Activated CD8-positive, alpha-beta memory T cell treated with anti-CD3 and anti-CD28 coated beads for 48 hours (primary cell): ENCODE results near the gene COPE.

Experiments
- DNase-seq, 3 experiments: peaks; one replicate each; pipeline ENCODE4 v3.0.0-alpha.2; 2020; ENCODE audit warnings: low read depth in 2 of 3, low spot score in 2 of 3

COPE gene

DNA sequence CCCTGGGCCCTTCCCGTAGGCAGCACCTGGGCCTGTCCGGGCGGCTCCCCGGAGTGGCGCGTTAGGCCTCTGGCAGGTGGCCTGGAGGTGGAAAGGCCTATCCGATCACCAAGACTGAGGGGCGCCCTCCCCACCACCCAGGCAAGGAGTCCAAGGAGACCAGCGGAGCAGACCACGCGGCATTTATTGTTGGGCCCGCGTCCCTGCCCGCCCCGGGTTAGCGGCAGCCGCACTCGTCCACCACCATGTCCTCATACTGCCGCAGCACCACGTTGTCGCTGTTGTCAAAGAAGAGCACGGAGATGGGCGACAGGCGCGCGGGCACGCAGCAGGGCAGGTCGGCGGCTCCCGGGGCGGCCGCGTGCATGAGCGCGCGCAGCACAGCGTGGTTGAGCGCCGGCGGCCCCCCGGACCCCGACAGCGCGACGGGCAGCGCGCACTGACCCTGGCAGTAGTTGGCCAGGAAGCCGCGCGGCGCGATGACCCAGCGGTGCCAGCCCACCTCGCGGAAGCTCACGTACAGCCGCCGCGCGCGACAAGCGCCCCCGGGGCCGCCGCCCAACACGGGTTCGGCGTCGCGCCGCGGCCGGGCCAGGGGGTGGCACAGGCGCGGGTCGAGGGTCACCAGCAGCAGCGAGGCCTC, 50.7 kb downstream of the COPE start:
- no peak for DNase-seq

DNA sequence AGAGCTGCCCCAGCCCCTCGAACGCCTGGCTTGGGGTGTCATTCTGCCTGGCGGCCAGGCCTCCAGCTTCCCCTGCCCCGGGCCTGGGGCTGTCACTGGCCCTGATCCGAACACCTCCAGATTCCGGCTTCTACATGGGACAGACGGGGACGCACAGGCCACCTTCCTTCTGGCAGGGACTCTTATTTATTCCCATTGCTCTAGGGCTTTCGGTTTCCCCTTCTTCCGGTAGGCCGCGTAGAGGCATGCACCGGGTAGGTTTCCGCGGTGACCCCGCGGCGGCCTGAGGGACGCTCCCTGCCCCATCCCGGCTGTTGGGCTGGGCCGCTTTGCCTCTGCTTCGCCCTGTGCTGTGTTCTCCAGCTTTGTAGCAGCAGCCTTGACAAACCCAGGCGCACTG, 51.4 kb downstream of the COPE start:
- no peak for DNase-seq

DNA sequence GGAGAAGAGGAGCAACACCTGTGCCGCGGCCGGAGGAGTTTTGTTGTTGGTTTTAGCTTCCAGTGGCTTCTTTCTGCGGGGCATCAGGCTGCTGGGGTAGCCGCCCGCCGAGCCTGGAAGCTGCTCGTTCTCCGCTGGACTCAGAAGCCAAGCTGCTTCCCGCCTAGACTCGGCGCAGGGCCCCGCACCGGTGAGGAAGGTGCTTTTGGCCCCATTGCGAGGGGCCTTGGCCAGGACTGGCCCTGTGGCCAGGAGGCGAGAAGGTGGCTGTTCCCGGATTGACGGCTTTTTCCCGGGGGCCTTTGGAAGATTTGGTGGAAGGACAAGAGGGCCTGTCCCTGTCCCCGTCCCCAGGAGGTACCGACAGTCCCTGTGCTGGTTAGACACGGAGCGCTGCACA, 52.0 kb downstream of the COPE start:
- DNase-seq: no peak

DNA sequence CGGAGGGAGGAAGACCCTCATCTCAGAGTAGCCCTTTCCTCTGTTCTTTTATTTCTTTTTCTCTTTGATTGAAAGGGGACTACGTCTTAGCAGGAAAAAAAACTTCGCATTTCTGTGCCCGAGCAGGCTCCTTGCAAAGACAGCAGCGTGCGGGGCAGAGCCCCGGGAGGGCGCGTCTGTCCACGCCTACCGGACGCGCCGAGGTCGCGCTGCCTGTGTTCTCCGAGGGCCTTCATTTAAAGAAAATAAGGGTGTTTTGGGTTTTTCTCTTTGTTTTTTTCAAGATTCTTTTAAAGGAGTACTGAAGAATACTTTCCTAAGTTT, 52.4 kb downstream of the COPE start:
- DNase-seq: no peak

DNA sequence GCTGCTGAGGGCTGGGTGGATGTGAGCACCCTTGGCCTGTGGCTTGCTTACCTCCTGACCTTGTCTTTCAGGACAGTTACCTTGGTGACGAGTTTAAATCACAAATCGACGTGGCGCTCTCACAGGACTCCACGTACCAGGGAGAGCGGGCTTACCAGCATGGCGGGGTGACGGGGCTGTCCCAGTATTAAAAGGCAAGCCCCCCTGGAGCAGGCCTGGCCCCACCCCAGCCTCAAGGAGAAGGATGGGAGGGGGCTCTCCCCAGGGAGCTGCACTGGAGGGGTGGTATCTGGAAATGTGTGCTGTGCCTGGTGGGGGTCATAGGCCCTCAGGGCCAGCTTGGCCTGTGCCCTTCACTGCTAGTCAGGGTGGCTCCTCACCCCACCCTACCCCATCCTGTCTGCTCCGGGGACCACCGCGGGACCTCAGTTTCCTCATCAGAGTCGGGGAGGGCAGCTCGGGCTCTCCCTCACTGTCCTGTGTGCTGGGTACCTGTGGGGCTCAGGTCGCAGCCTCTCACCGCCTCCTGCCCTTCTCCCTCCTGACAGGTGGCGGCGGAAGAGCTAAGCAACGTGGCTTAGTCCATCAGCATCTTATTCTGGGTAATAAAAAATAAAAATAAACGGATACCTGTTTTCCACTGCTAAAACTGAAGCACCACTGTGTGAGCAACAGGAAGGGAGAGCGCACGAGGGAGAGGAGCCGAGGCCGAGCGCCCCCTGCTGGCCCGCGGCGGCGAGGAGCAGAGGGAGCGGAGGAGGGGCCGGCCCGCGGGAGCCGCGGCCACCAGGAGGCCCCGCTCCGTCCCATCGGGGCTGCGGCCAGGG, 53.0 kb downstream of the COPE start:
- DNase-seq: peak in 2 of 3 experiments; percentile 40 to 48

DNA sequence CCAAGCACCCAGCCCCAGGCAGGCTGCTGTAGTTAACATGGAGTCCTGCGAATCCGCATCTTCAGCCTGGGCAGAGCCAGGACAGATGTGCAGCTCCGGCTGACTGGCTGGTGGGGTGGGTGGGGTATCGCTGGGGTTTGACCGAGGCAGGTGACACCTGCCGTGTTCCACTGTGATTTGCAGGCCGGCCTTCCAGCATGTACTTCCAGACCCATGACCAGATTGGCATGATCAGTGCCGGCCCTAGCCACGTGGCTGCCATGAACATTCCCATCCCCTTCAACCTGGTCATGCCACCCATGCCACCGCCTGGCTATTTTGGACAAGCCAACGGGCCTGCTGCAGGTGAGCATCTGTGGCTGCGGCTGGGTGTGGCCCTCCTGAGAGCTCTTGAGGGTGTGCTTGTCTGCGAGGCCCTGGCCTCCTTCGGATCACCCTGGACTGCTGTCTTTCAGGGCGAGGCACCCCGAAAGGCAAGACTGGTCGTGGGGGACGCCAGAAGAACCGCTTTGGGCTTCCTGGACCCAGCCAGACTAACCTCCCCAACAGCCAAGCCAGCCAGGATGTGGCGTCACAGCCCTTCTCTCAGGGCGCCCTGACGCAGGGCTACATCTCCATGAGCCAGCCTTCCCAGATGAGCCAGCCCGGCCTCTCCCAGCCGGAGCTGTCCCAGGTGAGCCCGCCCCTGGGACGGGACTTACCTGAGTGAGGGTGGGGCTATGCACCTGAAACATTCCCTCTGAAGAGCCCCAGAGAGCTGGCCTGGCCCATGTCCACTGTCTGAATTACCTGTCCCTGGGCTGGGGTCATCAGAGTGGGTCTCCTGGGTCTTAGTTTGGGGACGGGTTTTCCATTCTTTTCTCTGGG, 53.8 kb downstream of the COPE start:
- no peak for DNase-seq

DNA sequence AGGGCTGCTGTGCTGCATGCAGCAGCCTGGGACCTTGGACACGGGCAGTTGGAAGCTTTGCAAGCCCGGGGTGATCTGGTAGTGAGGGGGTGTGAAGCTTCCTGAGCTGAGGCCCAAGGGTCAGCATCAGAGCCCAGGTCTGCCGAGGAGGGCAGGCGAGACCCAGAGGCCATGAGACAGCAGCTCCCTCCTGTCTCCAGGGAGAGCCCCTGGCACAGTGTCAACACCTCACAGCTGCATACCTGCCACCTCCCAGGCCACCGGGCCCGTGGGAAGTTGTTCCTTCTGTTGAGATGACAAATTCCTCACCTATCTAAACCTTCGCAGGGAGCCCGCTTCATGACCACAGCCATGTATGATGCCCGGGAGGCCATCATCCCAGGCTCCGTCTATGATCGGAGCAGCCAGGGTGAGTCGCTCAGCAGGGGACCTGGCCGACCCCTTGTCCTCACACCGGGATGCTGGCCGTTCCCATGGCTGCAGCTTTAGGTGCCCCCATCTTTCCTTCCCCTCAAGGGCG, 55.3 kb downstream of the COPE start:
- no peak for DNase-seq

DNA sequence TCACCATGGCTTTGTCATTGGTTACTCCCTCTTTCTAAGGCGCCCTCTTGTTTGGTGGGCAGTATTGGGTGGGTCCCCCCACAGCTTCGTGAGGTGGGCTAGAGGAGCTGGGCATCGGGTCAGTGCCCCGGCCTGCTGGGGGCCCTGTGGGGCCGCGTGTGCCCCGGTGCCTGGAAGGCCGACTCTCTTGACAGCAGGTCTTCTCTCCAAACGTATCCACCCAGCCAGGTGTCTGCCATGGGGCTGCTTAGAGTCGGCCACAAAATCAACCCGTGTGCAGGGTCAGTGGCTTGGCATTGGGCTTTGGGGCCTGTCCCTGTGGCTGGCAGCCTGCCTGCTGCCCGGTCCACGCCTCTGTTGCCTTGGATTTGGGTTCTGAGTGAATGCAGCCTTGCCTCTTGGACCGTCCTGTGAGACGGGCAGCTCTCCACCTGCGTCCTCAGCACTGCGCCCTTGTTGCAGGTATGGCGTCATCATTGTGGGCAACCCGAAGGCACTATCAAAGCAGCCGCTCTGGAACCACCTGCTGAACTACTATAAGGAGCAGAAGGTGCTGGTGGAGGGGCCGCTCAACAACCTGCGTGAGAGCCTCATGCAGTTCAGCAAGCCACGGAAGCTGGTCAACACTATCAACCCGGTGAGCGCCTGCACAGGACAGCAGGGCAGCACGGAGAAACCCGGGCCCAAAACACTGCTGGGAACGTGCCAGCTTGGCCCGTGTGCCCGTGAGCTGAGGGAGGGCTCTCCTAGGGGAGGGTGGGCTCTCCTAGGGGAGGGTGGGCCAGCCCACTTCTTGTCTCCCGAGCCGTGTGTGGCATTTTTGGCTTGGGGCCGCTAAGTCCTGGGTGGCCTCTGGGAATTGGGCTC, 56.0 kb downstream of the COPE start:
- no peak for DNase-seq

DNA sequence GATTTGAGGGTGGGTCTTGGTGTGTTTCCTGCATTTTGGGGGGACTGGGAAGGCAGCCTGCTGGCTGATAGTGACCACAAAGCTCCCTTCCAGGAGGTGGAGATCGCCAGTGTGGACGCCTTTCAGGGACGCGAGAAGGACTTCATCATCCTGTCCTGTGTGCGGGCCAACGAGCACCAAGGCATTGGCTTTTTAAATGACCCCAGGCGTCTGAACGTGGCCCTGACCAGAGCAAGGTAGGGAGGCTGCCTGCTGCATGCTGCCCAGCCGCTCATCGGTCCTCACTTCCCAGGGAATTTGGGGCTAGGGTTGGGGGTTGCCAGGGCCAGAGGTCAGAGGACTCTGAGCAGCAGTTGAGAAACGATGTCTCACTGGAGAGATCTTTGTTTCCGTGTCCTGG, 57.3 kb downstream of the COPE start:
- no peak for DNase-seq

DNA sequence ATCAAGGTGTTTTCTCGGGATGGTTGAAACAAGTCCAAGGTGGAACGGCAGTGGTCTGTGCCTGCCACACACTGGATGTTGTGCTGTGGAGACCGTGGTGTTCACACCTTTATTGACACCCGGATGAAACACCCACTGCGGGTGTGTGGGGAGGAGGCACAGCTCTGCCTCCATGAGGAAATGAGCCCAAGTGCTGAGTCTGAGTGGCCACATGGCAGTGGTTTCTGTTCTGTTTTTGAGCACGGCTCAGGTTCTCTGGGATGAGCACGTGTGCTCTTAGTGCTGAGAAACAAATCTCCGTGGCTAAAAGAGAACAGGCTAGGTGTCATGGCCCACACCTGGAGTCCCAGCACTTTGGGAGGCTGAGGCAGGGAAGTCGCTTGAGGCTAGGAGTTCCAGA, 58.0 kb downstream of the COPE start:
- DNase-seq: no peak

DNA sequence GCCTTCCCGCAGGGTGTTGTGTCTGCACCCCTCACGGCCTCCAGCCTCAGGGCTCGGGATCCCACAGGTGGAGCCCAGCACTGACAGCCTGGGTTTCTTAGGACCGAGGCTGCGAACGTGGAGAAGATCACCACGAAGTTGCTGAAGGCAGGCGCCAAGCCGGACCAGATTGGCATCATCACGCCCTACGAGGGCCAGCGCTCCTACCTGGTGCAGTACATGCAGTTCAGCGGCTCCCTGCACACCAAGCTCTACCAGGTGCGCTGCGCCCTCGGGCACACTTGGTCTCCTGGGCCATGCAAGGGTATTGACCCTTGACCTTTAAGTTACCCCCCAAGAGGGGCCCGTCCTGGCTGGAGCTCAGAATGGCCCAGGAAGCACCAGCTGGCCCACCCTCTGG, 58.5 kb downstream of the COPE start:
- no peak for DNase-seq

DNA sequence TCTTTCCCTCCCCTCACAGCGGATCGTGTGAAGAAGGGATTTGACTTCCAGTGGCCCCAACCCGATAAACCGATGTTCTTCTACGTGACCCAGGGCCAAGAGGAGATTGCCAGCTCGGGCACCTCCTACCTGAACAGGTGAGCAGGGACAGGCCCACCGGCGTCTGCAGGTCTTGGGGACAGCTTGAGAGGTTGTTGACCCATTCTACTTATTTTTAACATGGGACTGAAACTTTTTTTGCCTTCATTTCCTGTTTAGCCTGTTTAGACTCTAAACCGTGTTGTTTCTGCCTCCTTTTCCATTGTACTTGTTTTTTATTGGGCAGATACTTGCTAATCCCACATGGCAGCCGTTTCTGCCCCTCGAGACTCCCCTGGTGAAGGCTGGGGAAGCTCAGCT, 58.9 kb downstream of the COPE start:
- DNase-seq: no peak

DNA sequence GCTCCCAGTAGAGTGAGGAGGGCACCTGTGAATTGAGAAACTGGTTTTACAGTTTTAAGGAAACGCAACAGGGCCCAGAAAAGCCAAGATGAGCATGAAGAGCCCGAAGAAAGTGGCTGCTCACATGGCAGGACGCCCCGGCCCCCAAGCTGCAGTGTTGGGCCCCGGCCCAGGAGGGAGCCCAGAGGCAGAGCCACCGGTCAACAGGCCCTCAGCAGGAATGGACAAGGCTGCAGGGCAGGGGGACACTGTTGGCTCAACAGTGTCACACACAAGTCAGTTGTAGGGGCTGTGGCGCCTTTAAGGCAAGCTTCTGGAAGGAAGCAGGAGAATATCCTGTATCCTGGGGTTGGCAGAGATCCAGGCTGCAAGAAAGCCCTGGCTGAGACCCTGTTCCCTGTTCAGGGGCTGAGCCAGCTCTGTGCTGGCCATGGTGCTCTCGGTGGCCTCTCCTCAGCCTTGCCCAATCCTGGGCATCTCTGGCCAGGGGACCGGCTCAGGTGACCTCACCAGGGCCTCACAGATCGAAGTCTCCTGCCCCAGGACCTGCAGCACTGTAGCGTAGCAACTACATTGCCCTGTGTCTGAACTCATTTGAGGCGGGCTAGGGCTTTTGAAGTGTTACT, 59.4 kb downstream of the COPE start:
- no peak for DNase-seq

DNA sequence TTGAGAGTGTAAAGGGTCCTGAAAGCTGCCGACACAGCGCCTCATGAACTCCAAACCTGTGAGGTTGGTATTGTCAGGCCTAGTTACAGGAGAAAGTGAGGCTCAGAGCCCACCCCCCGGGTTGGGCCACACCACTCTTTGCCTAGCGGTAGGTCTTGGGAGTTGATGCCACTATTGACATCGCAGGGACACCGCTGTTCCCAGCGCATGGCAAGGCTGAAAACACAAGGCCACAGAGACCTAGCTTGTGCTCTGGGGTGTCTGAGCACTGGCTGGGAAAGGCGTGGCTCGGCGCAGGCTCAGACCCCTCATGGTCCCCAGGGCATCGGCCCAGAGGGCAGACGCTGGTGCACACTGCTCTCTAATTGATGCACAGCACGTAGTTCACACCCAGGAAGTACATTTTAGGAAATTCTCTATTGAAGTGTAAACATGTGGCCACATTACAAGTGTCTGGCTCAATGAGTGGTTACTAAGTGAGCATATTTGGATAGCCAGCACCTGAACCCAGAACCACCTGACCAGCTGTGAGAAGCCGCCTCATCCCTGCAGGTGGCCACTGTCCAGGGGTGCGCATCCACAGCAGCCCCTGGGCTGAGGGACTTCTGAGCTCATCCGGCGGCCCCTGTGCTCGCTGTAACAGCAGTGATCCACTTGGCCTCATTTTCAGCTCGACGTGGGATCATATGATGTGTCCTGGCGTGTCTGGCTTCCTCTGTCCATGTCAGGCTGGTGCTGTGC, 60.1 kb downstream of the COPE start:
- DNase-seq: no peak

DNA sequence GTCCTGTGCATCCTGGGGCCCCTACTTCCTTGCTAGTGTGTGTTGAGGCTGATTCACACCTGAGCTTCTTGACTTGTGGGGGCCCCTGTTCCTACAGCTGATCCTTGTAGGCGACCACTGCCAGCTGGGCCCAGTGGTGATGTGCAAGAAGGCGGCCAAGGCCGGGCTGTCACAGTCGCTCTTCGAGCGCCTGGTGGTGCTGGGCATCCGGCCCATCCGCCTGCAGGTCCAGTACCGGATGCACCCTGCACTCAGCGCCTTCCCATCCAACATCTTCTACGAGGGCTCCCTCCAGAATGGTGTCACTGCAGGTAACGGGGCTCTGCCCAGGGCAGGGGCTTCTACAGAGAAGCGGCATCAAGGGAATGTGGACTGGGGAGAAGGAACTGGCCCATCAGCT, 62.0 kb downstream of the COPE start:
- no peak for DNase-seq

DNA sequence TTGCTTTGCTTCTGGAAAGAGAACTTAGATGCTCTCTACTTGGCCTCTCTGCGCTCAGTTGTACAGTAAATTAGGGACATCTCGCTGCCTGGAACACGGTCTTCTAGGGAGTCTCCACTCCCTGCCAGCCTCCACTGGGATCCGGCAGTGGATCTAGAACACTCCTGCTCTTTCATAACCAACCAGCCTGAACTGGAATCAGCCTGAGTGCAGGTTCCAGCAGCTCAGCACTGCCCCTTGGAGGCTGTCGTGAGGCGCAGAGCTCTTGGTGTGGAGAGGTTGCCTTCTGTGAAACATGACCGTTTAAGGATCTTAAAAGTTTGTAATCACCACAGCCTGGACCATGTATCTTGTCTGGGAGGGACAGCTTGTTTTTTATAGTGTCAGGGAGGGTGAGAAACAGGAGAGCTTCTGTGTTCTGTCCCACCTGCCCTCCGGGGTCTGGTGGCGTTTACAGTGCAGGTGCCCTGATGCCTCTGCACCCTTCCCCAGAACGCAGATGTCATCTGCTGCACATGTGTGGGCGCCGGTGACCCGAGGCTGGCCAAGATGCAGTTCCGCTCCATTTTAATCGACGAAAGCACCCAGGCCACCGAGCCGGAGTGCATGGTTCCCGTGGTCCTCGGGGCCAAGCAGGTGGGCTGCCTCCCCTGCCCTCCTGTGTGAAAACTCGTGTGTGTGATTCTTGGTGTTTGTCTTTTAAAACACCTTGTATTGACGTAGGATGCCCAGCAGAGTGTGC, 62.6 kb downstream of the COPE start:
- DNase-seq: no peak

DNA sequence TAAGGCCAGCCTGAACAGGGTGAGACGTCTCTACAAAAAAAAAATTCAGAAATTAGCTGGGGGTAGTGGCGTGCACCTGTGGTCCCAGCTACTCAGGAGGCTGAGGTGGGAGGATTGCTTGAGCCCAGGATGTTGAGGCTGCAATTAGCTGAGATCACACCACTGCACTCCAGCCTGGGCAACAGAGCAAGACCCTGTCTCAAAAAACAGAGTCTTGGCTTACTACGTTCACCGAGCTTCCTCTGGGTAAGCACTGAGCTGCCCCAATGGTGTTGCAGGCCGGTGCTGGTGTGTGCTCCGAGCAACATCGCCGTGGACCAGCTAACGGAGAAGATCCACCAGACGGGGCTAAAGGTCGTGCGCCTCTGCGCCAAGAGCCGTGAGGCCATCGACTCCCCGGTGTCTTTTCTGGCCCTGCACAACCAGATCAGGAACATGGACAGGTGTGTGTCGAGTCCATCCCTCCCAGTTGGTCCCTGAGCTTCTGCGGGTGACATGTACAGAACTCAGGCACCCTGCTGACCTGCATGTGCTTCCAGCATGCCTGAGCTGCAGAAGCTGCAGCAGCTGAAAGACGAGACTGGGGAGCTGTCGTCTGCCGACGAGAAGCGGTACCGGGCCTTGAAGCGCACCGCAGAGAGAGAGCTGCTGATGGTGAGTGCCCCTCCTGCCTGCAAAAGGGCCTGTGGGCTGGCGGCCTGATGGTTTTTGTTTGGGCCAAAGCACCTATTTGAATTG, 63.4 kb downstream of the COPE start:
- DNase-seq: no peak

DNA sequence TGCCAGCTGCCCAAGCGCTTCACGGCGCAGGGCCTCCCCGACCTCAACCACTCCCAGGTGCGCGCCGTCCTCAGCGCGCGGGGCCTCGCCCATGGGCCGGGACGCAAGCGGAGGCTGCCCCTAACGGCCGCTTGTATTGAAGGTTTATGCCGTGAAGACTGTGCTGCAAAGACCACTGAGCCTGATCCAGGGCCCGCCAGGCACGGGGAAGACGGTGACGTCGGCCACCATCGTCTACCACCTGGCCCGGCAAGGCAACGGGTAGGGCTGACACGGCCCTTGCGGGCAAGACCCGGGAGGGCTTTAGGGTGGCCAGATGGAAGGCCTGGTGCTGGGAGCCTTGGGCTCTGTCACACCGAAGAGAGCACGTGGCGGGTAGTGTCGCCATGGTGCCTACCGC, 64.2 kb downstream of the COPE start:
- no peak for DNase-seq
